ENCODE data around the gene CPPED1. TPM values are rescaled to one million over a fixed set of nuclear protein-coding genes. Genes with fewer than 3 reads are reported as not detected.

The CPPED1 gene
- total and polyA plus RNA-seq, 2 donors (not counting 1 experiment from before 2014, with no cell fraction given) = 7.4 to 19.8 TPM

- Histone ChIP-seq H2AFZ (ENCODE audit: low read length) (no peak overlapping the region), H3K36me3 (ENCODE audit: control insufficient read depth, insufficient read depth, low read length) (no peaks in the 10 kb centered on the region), H4K20me1 (ENCODE audit: control insufficient read depth, extremely low read depth, insufficient read depth, low read length) (no peaks in the 10 kb centered on the region), H3K4me3 (replicated peaks in 1 of 4; ENCODE audit: control extremely low read depth in 1 of 4, insufficient read depth in 1 of 4, low read depth in 3 of 4, low read length in 4 of 4) (no peak overlapping the region), H3K9me3 (ENCODE audit: control insufficient read depth, insufficient read depth, low read depth, low read length) (no peaks in the 10 kb centered on the region), H3K27ac (ENCODE audit: insufficient read depth, low read length) (no peak overlapping the region), H3K27me3 (ENCODE audit: control insufficient read depth, insufficient read depth, low read length) (no peaks in the 10 kb centered on the region), H3K4me1 (ENCODE audit: control insufficient read depth, extremely low read depth, insufficient read depth, low read length) (no peaks in the 10 kb centered on the region), H3K4me2 (ENCODE audit: extremely low read depth, insufficient read depth, low read length) (no peak overlapping the region), H3K9ac (ENCODE audit: insufficient read depth, low read length) (no peak overlapping the region), H3K79me2 (ENCODE audit: control insufficient read depth, insufficient read depth, low read length) (no peaks in the 10 kb centered on the region)
- no peak for DNase-seq (ENCODE audit: low read depth in 2 of 2)
- TF ChIP-seq EZH2 (IDR thresholded peaks at IDR 0.05; ENCODE audit: low read length, missing control alignments) = no peak
- no peak for TF ChIP-seq CTCF (conservative IDR thresholded peaks at IDR 0.05 in 1 of 2, IDR thresholded peaks at IDR 0.05 in 1 of 2; ENCODE audit: low read depth in 1 of 2, low read length in 2 of 2)
These were observed 95.4 kb downstream of the CPPED1 start for GRCh38 chr16:12708266-12708665.

DNA sequence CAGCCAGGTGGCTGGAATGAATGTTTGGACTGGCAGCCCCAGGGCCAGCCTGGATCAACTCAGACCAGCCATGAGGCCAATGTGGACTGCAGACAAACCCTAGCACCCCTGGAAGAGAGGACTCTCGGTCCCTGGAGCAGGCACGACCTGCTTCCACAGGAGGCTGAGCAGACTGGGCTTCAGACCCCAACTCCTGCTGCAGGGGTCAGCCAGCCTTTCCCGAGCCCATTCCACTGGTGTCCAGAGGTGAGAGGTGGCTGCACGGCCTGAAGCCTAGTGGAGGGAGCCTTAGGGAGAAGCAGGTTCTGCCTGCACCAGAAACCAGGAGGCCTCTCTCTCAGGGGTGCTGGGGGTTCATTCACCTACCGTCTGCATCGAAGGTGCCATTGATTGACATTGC is 97.1 kb downstream of the CPPED1 start:
- Histone ChIP-seq H3K36me3 (ENCODE audit: control insufficient read depth, insufficient read depth, low read length) (no peaks in the 10 kb centered on the region), H2AFZ (ENCODE audit: low read length) (no peak overlapping the region), H3K9ac (ENCODE audit: insufficient read depth, low read length) (no peak overlapping the region), H4K20me1 (ENCODE audit: control insufficient read depth, extremely low read depth, insufficient read depth, low read length) (no peaks in the 10 kb centered on the region), H3K27me3 (ENCODE audit: control insufficient read depth, insufficient read depth, low read length) (no peaks in the 10 kb centered on the region), H3K4me2 (ENCODE audit: extremely low read depth, insufficient read depth, low read length) (no peak overlapping the region), H3K27ac (ENCODE audit: insufficient read depth, low read length) (no peak overlapping the region), H3K9me3 (ENCODE audit: control insufficient read depth, insufficient read depth, low read depth, low read length) (no peaks in the 10 kb centered on the region), H3K4me3 (replicated peaks in 1 of 4; ENCODE audit: control extremely low read depth in 1 of 4, insufficient read depth in 1 of 4, low read depth in 3 of 4, low read length in 4 of 4) (no peak overlapping the region), H3K79me2 (ENCODE audit: control insufficient read depth, insufficient read depth, low read length) (no peaks in the 10 kb centered on the region), H3K4me1 (ENCODE audit: control insufficient read depth, extremely low read depth, insufficient read depth, low read length) (no peaks in the 10 kb centered on the region)
- no peak for TF ChIP-seq EZH2 (IDR thresholded peaks at IDR 0.05; ENCODE audit: low read length, missing control alignments)
- TF ChIP-seq CTCF (conservative IDR thresholded peaks at IDR 0.05 in 1 of 2, IDR thresholded peaks at IDR 0.05 in 1 of 2; ENCODE audit: low read depth in 1 of 2, low read length in 2 of 2) = no peak
- no peak for DNase-seq (ENCODE audit: low read depth in 2 of 2)

DNA sequence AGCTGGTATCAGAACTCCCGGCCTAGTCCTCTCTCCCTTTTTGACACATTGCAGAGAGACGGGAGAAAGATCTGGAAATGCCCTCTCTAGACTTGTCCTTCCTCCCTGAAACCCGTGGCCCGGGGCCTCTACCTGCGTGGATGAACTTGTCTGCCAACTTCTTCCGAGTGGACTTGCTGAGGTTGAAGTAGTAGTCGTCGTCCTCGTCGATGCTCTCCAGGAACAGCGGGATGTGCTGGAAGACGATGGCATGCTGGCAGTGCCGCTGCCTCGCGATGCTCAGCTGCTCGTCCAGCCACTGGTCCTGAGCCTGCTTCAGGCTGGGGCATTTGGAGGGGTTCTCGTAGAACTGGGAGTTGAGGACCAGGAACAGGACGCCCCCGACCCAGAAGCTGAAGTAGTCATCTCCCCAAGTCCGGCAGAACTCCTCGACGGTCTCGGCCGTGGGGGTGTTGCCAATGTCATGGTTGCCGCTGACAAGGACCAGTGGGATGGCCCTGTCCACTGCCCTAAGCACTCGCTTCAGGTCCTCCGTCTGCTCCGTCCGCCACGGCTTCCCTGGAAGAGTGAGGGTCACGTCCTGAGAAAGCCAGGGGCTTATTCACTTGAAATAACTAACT is 99.1 kb downstream of the CPPED1 start:
- H3K9me3 ChIP-seq (ENCODE audit: control insufficient read depth, insufficient read depth, low read depth, low read length) = no peaks in the 10 kb centered on the region
- TF ChIP-seq CTCF (conservative IDR thresholded peaks at IDR 0.05 in 1 of 2, IDR thresholded peaks at IDR 0.05 in 1 of 2; ENCODE audit: low read depth in 1 of 2, low read length in 2 of 2) = no peak
- TF ChIP-seq EZH2 (IDR thresholded peaks at IDR 0.05; ENCODE audit: low read length, missing control alignments) = no peak
- no peaks in the 10 kb centered on the region for H4K20me1 ChIP-seq (ENCODE audit: control insufficient read depth, extremely low read depth, insufficient read depth, low read length)
- H3K27ac ChIP-seq (ENCODE audit: insufficient read depth, low read length) = no peak overlapping the region
- no peak overlapping the region for H3K9ac ChIP-seq (ENCODE audit: insufficient read depth, low read length)
- H2AFZ ChIP-seq (ENCODE audit: low read length) = no peak overlapping the region
- H3K4me1 ChIP-seq (ENCODE audit: control insufficient read depth, extremely low read depth, insufficient read depth, low read length) = no peaks in the 10 kb centered on the region
- H3K27me3 ChIP-seq (ENCODE audit: control insufficient read depth, insufficient read depth, low read length) = no peaks in the 10 kb centered on the region
- no peaks in the 10 kb centered on the region for H3K36me3 ChIP-seq (ENCODE audit: control insufficient read depth, insufficient read depth, low read length)
- DNase-seq (ENCODE audit: low read depth in 2 of 2) = no peak
- no peaks in the 10 kb centered on the region for H3K79me2 ChIP-seq (ENCODE audit: control insufficient read depth, insufficient read depth, low read length)
- H3K4me2 ChIP-seq (ENCODE audit: extremely low read depth, insufficient read depth, low read length) = no peak overlapping the region
- H3K4me3 ChIP-seq (replicated peaks in 1 of 4; ENCODE audit: control extremely low read depth in 1 of 4, insufficient read depth in 1 of 4, low read depth in 3 of 4, low read length in 4 of 4) = no peak overlapping the region

Data from fibroblast of lung (primary cell).